Myocyte (in vitro differentiated cells): ENCODE measurements around the gene SLC6A5. TPM values are rescaled to one million over a fixed set of nuclear protein-coding genes. Genes with fewer than 3 reads are reported as not detected.
"Not testable (repeated sequence)": the region's sequence is repeated elsewhere in the genome, so short reads cannot be mapped to it uniquely, and the experiment has no call there.

ENCODE experiments used
- DNase-seq: peaks from one replicate; pipeline ENCODE4 v3.0.0-alpha.2; 2012; ENCODE audit warnings: low read depth
- polyA plus RNA-seq: library from polyadenylated mRNA; unstranded; fragments of >200 nt; gene quantifications from one replicate; pipeline ENCODE4 v1.2.1, GENCODE V29; 2012; ENCODE audit warnings: missing spikeins
- total RNA-seq: library from RNA; depleted of rRNA; stranded (reverse); fragments of >200 nt; gene quantifications from 2 replicates; pipeline ENCODE4 v1.2.3, GENCODE V29; 2014

The SLC6A5 gene
- not detected in 2 replicates for total RNA-seq
- not detected for polyA plus RNA-seq

GRCh38 chr11:20599221-20600019, at the start of gene SLC6A5:
Gene SLC6A5, plus strand, starts transcription at chr11:20599608. Its CDS starts 65 bp downstream, at chr11:20599673.
- peak; percentile 55 for DNase-seq

GRCh38 chr11:20551096-20551495, 48.3 kb upstream of the SLC6A5 start:
- DNase-seq = no peak

- no peak for DNase-seq
Measured at GRCh38 chr11:20555783-20556182, 43.6 kb upstream of the SLC6A5 start.

GRCh38 chr11:20556396-20556795, 43.0 kb upstream of the SLC6A5 start:
- not testable (repeated sequence) for DNase-seq

- DNase-seq = no peak
Measured at GRCh38 chr11:20558741-20559140, 40.7 kb upstream of the SLC6A5 start.

GRCh38 chr11:20559523-20560300, 39.7 kb upstream of the SLC6A5 start:
- no peak for DNase-seq

GRCh38 chr11:20561915-20562314, 37.5 kb upstream of the SLC6A5 start:
- no peak for DNase-seq

GRCh38 chr11:20563866-20564265, 35.5 kb upstream of the SLC6A5 start:
- no peak for DNase-seq

- DNase-seq = no peak
Measured at GRCh38 chr11:20564846-20565635, 34.4 kb upstream of the SLC6A5 start.

GRCh38 chr11:20566115-20566514, 33.3 kb upstream of the SLC6A5 start:
- DNase-seq = not testable (repeated sequence)

GRCh38 chr11:20566591-20567434, 32.6 kb upstream of the SLC6A5 start:
- DNase-seq = no peak

GRCh38 chr11:20579725-20580124, 19.7 kb upstream of the SLC6A5 start:
- DNase-seq = not testable (repeated sequence)

GRCh38 chr11:20583201-20583600, 16.2 kb upstream of the SLC6A5 start:
- no peak for DNase-seq

GRCh38 chr11:20584093-20584774, 15.2 kb upstream of the SLC6A5 start:
- no peak for DNase-seq

GRCh38 chr11:20589796-20590195, 9.6 kb upstream of the SLC6A5 start:
- DNase-seq = no peak

GRCh38 chr11:20590381-20590780, 9.0 kb upstream of the SLC6A5 start:
- no peak for DNase-seq

GRCh38 chr11:20592741-20593140, 6.7 kb upstream of the SLC6A5 start:
- DNase-seq = no peak

- DNase-seq = no peak
Measured at GRCh38 chr11:20594274-20595061, 4.9 kb upstream of the SLC6A5 start.

GRCh38 chr11:20595101-20595500, 4.3 kb upstream of the SLC6A5 start:
- DNase-seq = no peak
